Psoas muscle (tissue), 8 donors: ENCODE data around the gene BSDC1. TPM values are rescaled to one million over a fixed set of nuclear protein-coding genes. Genes with fewer than 3 reads are reported as not detected.

Experiments used
- ATAC-seq, 4 donors: fragments of 200-7000 bp; cut with Tn5 transposase; one replicate each; pipeline ENCODE4 v1.9.1; 2020; ENCODE audit warnings: moderate library complexity in 3 of 4, mild to moderate bottlenecking in 2 of 4
- DNase-seq, 2 donors: peaks; one replicate each; pipeline ENCODE4 v3.0.0-alpha.2; 2020
- H3K27ac ChIP-seq: fragments of 200-600 bp; one replicate; pipeline ENCODE4 v1.8.0; 2022
- H3K27me3 ChIP-seq, 3 donors: fragments of 200-600 bp in 1 of 3; one replicate each; pipeline versions ENCODE4 v1.6.1 to v1.8.0; 2013 to 2022; ENCODE audit warnings: low read length in 2 of 3, mild to moderate bottlenecking in 2 of 3, moderate library complexity in 1 of 3; ENCODE audit not compliant: insufficient read depth in 3 of 3
- H3K36me3 ChIP-seq, 2 donors: fragments of 200-600 bp in 1 of 2; one replicate each; pipeline versions ENCODE4 v1.6.1 to v1.8.0; 2013 to 2022; ENCODE audit warnings: low read depth in 1 of 2, mild to moderate bottlenecking in 1 of 2, moderate library complexity in 1 of 2; ENCODE audit not compliant: insufficient read depth in 1 of 2
- H3K4me1 ChIP-seq: fragments of 200-600 bp; one replicate; pipeline ENCODE4 v1.8.0; 2022
- H3K4me3 ChIP-seq: fragments of 200-600 bp; one replicate; pipeline ENCODE4 v1.8.0; 2022; ENCODE audit warnings: mild to moderate bottlenecking
- H3K9me3 ChIP-seq: fragments of 200-600 bp; one replicate; pipeline ENCODE4 v1.8.0; 2022
- CTCF ChIP-seq: fragments of 200-600 bp; IDR thresholded peaks from one replicate; pipeline ENCODE4 v1.8.0; 2022; ENCODE audit warnings: antibody characterized with exemption
- WGBS, 3 donors: extraction: QIAGEN DNeasy Blood & Tissue Kit; methylation state at CpG; one replicate each; pipeline versions ENCODE4 v1.1.6 to v1.1.7; 2013; 5-methylcytosine and 5-hydroxymethylcytosine counted together
- intact Hi-C, 2 donors: fragments of 100-400 bp; cut with DNase I; formaldehyde crosslinking; loops; one replicate each; pipeline versions ENCODE4 v1.11.0 to v1.14.2; 2022
- polyA plus RNA-seq, 3 donors: library from polyadenylated mRNA; stranded (reverse); fragments of 200-250 nt; gene quantifications; one replicate each; pipeline ENCODE4 v1.2.3, GENCODE V29; 2013
- total RNA-seq, 4 donors: library from RNA; stranded (reverse); fragmentation: NEBNext Ultra II Directional in 2 of 4; extraction: Animal tissue kit (Norgen Biotek cat#: 25700) in 2 of 4; gene quantifications; one replicate each; pipeline versions ENCODE4 v1.2.1 to v1.2.4, GENCODE V29; 2021 to 2023
- donor health status: healthy with polysubstance abuse.
- donor health status: DM: no; HTN: no; CAD: no; lungs with moderate emphysema.
- donor health status: Bipolar disorder and iron deficiency.
- donor health status: healthy.
- donor health status: DM: yes; HTN: yes; CAD: no.
- donor health status: DM: no; HTN: no; CAD: no.
- donor health status: DM: no; HTN: no; CAD: no.
- donor health status: DM: yes; HTN: yes; CAD: no.

The BSDC1 gene
- total and polyA plus RNA-seq, 7 donors, result 25.4 to 68.4 (median 32.2) TPM

DNA sequence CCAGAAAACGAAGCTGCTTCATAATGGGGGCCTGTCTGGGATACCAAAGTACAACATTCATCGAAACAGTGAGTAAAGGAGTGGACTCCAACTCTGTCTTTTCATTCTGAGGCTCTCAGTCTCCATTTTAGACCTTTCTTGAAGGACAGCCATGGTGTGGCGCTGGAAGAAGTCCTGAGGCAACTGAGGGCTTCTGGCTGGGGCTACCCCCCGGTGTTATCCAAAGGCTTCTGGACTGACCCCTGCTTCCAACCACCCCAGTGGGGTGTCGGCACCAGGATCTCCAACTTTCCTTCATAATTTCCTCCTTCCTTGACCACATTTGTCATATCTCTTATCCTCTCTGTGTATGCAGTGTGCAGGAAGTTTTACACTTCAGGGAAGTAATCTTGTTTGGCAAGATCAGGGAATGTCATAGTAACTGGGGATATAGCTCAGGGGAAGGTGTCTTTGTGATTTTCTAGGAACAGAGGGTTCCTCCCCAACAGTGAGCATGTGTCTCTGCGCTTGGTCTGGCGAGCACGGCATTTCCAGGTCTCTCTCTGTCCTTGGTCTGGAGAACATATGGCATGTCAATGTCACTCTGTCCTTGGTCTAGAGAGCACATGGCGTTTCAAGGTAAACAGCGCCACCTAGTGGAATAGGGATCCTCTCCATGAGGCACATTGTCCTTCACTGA, 19.4 kb upstream of the BSDC1 start:
- intact Hi-C loops, result no loop called here
- WGBS, 3 donors, result 47 to 58% (median 53%) methylated on average over 10 of the region's 10 CpGs
- H3K9me3 ChIP-seq, result peaks cover 14% of the 10 kb centered on the region
- ATAC-seq (peak; percentile 30 to 67 (median 52)), DNase-seq (no peak)
- H3K4me1 ChIP-seq, result no peaks in the 10 kb centered on the region
- H3K4me3 ChIP-seq, result no peak overlapping the region
- peak; percentile 64 for TF ChIP-seq CTCF
- no peak overlapping the region for H3K27ac ChIP-seq
- H3K27me3 ChIP-seq, result no peaks in the 10 kb centered on the region
- no peaks in the 10 kb centered on the region for H3K36me3 ChIP-seq

DNA sequence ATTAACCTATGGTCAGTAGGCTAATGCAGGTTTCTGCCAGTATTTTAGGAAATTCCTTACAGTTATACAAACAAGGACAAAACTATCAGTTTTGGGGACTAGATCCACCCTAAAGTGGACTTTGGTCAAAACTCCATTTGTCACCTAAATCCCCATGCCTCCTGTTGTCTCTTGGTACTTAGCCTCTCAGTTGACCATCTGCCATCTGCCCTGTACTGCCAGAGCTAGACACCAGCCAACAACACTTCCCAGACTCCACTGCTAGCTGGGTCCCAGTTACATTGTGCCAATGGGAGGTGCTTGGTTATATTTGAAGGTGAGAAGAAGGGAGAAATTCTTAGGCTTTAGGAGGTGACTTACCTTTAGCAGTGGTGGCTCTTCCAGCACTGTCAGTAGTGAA, 17.0 kb upstream of the BSDC1 start:
- H3K36me3 ChIP-seq, result no peaks in the 10 kb centered on the region
- TF ChIP-seq CTCF, result no peak
- no peaks in the 10 kb centered on the region for H3K27me3 ChIP-seq
- H3K9me3 ChIP-seq, result peaks cover 7% of the 10 kb centered on the region
- DNase-seq, result no peak
- intact Hi-C loops, result no loop called here
- no peak overlapping the region for H3K27ac ChIP-seq
- no peaks in the 10 kb centered on the region for H3K4me1 ChIP-seq
- H3K4me3 ChIP-seq, result no peak overlapping the region
- ATAC-seq, result no peak

DNA sequence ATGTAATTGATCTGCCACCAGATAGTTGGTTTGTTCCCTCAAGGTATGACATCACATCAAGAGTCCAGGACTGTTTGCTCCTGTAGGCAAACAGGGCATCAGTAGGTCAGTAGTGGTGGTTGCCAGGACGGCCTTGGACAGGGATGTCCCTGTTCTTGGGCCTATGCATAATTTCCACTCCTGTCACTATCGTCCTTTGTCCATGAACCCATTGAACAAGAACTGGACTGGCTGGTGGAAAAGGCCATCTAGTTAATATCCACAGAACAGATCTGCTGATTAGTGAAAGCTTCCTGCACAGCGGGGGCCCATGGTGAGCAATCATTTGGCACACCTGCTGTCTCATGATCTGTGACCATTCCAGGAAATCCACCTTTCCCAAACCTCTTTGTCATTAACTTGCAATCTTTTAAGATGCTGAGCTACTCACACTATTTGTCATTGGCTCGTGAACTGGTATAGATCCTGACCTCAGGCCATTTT, 12.4 kb upstream of the BSDC1 start:
- no peaks in the 10 kb centered on the region for H3K4me1 ChIP-seq
- H3K36me3 ChIP-seq, result no peaks in the 10 kb centered on the region
- no peaks in the 10 kb centered on the region for H3K27me3 ChIP-seq
- TF ChIP-seq CTCF, result no peak
- no peaks in the 10 kb centered on the region for H3K9me3 ChIP-seq
- 81 to 87% (median 84%) methylated on average over 4 of the region's 4 CpGs for WGBS, 3 donors
- intact Hi-C loops, result loop anchor here in 1 of 2 donors (10.0 kb wide), 1 partner anchor 368 kb away; no protein-coding TSS in a partner anchor
- H3K27ac ChIP-seq, result no peak overlapping the region
- no peak overlapping the region for H3K4me3 ChIP-seq
- DNase-seq (no peak), ATAC-seq (no peak)

- no peaks in the 10 kb centered on the region for H3K27me3 ChIP-seq
- no peak for DNase-seq
- intact Hi-C loops, result loop anchor here in 1 of 2 donors (10.0 kb wide), 1 partner anchor 369 kb away; no protein-coding TSS in a partner anchor
- no peak for ATAC-seq
- H3K27ac ChIP-seq, result no peak overlapping the region
- WGBS, 3 donors, result 90 to 93% (median 91%) methylated on average over 4 of the region's 4 CpGs
- no peaks in the 10 kb centered on the region for H3K36me3 ChIP-seq
- H3K4me1 ChIP-seq, result no peaks in the 10 kb centered on the region
- no peak for TF ChIP-seq CTCF
- no peak overlapping the region for H3K4me3 ChIP-seq
- H3K9me3 ChIP-seq, result no peaks in the 10 kb centered on the region
Observed at GRCh38 chr1:32405672-32406467, 11.6 kb upstream of the BSDC1 start.
